Measurements from ENCODE around the gene FAM83F.

DNA sequence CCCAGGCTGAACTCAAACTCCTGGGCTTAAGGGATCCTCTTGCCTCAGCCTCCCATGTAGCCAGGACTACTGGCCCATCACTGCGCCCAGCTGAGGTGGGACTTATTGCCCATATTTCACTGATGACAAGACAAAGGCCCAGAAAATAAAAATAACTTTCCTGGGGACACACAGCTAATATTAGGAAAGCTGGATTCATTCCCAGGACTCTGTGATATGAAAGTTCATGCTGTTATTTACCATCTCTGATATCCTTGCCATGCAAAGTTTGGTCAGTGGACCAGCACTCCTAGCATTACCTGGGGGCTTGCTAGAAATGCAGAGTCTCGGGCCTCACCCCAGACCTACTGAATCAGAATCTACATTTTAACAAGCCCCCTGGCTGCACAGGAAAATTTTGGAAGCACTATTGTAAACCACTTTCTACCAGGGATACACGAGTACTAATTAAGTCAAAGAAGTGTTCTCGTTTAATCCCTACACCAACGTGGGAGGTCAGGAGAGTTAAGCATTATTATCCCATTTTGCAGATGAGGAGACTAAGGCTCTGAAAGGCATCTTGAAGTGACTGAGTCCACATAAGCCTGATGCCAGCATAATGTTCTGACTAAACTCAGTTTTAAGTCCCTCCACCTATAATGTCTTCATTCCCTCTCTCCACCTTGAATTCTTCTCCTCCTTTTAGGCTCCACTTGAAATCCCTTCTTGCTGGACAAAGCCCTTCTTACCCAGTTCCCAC, 2.5 kb upstream of the FAM83F start:
- TF ChIP-seq CTCF (IDR thresholded peaks at IDR 0.05) (no peak), POLR2A (IDR thresholded peaks at IDR 0.05) (no peak)
